ENCODE results near the gene TAS2R41. TPM values are rescaled to one million over a fixed set of nuclear protein-coding genes. Genes with fewer than 3 reads are reported as not detected.

Gene TAS2R41
- total RNA-seq, 1 experiment from 2014 or later = not detected

DNA sequence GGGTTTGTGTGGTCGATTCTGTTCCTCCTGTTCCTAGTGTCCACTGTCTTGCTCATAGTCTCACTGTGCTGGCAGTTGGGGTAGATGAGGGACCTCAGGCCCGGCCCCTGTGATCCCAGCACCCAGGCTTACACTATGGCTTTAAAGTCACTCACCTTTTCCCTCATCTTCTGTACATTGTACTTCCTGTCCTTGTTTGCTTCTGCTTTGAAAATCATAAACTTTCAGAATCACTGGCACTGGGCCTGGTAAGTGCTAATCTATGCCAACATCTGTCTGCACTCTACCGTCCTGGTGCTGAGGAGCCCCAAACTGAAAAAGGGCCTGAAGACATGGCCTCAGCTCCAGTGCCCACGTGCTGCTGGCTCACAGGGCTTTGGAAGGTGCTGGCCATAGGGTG lies 40.1 kb upstream of the TAS2R41 start:
- H3K9me3 ChIP-seq (ENCODE audit: control insufficient read depth, low read depth, low read length) = no peaks in the 10 kb centered on the region
- no peak overlapping the region for H4K5ac ChIP-seq (ENCODE audit: insufficient read length, low read depth, low read length)
- no peak overlapping the region for H3K14ac ChIP-seq (ENCODE audit: insufficient read depth, low read length)
- H3K27me3 ChIP-seq (ENCODE audit: insufficient read depth, low read length) = no peaks in the 10 kb centered on the region
- H4K20me1 ChIP-seq (ENCODE audit: control insufficient read depth, insufficient read depth, insufficient read length) = no peaks in the 10 kb centered on the region
- peaks cover 21% of the 10 kb centered on the region in 2 experiments for H3K4me1 Mint-ChIP-seq
- H3K4me1 ChIP-seq (ENCODE audit: insufficient read depth, low read length) = peaks cover 7% of the 10 kb centered on the region; the same call in 1 of the 2 replicates
- H3K4me2 ChIP-seq (ENCODE audit: insufficient read depth, insufficient read length, low read length) = no peak overlapping the region
- H3K4me3 Mint-ChIP-seq = no peak overlapping the region
- H3K9ac ChIP-seq (ENCODE audit: extremely low read depth, insufficient read length, low read length) = no peak overlapping the region
- H3K27me3 Mint-ChIP-seq (ENCODE audit: low read depth) = no peaks in the 10 kb centered on the region; the same call in none of the 2 replicates
- no peak overlapping the region for H4K91ac ChIP-seq (ENCODE audit: insufficient read length, low read depth, low read length)
- H3K36me3 Mint-ChIP-seq (ENCODE audit: insufficient read depth in 1 of 3, low read depth in 3 of 3) = no peaks in the 10 kb centered on the region; a peak in 1 of 7 replicates
- H4K8ac ChIP-seq (replicated peaks; ENCODE audit: insufficient read length, low read depth, low read length) = no peak overlapping the region
- TF ChIP-seq CTCF (conservative IDR thresholded peaks at IDR 0.05) = no peak
- H3K23ac ChIP-seq (ENCODE audit: insufficient read length, low read depth, low read length) = no peak overlapping the region
- H3K18ac ChIP-seq (ENCODE audit: insufficient read length, low read depth, low read length) = no peak overlapping the region
- no peak overlapping the region for H2BK12ac ChIP-seq (ENCODE audit: insufficient read length, low read depth, low read length)
- no peaks in the 10 kb centered on the region for H3K9me3 Mint-ChIP-seq
- no peak overlapping the region for H2BK5ac ChIP-seq (ENCODE audit: insufficient read length, low read length)
- no peak overlapping the region for H3K27ac Mint-ChIP-seq
- H2BK120ac ChIP-seq (ENCODE audit: low read depth, low read length, poor library complexity, severe bottlenecking) = no peak overlapping the region
- H2BK20ac ChIP-seq (ENCODE audit: low read depth, low read length, poor library complexity, severe bottlenecking) = no peak overlapping the region
- no peaks in the 10 kb centered on the region for H3K23me2 ChIP-seq (ENCODE audit: insufficient read length, low read depth, low read length, poor library complexity, severe bottlenecking)
- DNase-seq = no peak
- no peak overlapping the region for H3T11ph ChIP-seq (ENCODE audit: low read length)
- no peak overlapping the region for H3K56ac ChIP-seq (ENCODE audit: insufficient read length, low read depth, low read length)
- no peaks in the 10 kb centered on the region for H3K79me1 ChIP-seq (ENCODE audit: insufficient read depth, low read depth, low read length, poor library complexity, severe bottlenecking)
- H3K79me2 ChIP-seq (ENCODE audit: insufficient read depth, low read length) = no peaks in the 10 kb centered on the region
- no CpG with 5 or more reads among the region's 4 CpGs for WGBS (ENCODE audit: extremely low coverage, insufficient read length, low lambda C conversion rate)
- H3K27ac ChIP-seq (ENCODE audit: insufficient read length, low read depth, low read length) = no peak overlapping the region
- H2BK15ac ChIP-seq (ENCODE audit: low read depth, low read length) = no peak overlapping the region
- H3K4ac ChIP-seq (ENCODE audit: low read depth, low read length) = no peak overlapping the region
- H2AK5ac ChIP-seq (ENCODE audit: insufficient read length, low read length) = no peak overlapping the region
- H2AFZ ChIP-seq (ENCODE audit: low read length) = no peak overlapping the region
